ENCODE data around the gene ATP2A2.

DNA sequence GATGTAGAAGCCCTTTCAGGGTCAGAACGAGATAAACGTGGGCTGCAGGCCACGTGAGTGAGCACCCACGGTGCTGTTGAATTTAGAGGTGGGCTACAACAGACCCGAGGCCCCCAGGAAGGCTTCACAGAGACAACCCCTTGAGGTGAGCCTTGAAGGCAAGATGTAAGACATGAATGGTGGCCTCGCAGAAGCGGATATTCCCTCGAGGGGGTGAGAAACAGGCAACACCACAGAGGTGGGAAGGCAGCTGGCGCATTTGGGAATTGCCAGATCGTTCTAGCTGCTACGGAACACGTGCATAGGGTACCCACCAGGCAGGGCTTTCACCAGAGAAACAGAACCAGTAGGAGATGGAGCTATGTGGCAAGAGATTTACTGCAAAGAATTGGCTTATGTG lies 22.6 kb upstream of the ATP2A2 start:
- TF ChIP-seq, protein P1, sequence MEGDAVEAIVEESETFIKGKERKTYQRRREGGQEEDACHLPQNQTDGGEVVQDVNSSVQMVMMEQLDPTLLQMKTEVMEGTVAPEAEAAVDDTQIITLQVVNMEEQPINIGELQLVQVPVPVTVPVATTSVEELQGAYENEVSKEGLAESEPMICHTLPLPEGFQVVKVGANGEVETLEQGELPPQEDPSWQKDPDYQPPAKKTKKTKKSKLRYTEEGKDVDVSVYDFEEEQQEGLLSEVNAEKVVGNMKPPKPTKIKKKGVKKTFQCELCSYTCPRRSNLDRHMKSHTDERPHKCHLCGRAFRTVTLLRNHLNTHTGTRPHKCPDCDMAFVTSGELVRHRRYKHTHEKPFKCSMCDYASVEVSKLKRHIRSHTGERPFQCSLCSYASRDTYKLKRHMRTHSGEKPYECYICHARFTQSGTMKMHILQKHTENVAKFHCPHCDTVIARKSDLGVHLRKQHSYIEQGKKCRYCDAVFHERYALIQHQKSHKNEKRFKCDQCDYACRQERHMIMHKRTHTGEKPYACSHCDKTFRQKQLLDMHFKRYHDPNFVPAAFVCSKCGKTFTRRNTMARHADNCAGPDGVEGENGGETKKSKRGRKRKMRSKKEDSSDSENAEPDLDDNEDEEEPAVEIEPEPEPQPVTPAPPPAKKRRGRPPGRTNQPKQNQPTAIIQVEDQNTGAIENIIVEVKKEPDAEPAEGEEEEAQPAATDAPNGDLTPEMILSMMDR (IDR thresholded peaks at IDR 0.05): no peak
- no peak for TF ChIP-seq POLR2A (IDR thresholded peaks at IDR 0.05)
- TF ChIP-seq POLR2AphosphoS5 (IDR thresholded peaks at IDR 0.05): no peak
- no peak for TF ChIP-seq EP300 (IDR thresholded peaks at IDR 0.05; ENCODE audit: low read depth)
